ENCODE measurements around the gene ZNF23.

The ZNF23 gene

DNA sequence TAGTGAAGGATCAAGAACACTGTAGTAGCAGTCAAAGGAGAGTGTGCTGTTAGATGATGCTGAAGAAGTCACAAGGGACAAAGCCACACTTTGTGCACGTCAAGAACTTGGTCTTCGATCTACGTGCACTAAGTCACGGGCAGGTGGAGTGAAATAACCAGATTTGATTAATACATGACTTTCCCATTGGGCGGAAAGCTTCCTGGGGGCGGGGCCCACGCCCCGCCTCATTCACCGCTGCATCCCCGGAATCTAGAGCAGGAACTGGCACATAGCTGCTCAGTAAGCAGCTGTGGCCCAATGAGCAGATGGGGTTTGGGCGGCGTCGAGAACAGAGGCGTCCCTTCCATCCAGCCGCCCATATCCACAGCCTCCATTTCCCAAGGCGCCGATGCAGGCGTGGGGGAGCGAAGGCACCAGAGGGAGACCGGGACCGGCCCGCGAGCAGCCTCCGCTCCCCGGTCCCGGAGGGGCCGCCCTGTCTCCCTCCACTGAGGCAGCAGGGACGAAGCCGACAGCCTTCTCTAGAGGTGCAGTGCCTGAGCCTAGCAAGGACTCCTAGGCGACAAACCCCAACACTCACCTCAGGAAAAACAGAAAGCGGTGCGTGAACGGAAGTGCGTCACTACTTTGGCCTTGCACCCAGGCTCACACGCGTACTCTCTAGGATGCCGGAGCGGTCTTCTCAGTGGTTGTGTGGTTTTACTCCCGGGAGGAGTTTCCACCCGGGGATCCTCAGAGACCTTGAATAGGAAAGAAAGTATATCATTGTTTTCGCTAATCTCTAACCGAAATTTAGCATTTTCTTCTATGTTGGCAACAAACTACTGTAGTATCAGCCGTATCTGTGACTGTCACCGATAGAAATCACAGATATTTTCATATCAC, 22.2 kb upstream of the ZNF23 start:
- peak; percentile 93 for DNase-seq (ENCODE audit: low read depth)
- H3K4me3 ChIP-seq (ENCODE audit: low read length), result peak overlapping the region; percentile 82
- no peak for TF ChIP-seq CTCF (IDR thresholded peaks at IDR 0.05; ENCODE audit: insufficient read depth, low read depth, low read length, missing control alignments)

- TF ChIP-seq CTCF (IDR thresholded peaks at IDR 0.05; ENCODE audit: insufficient read depth, low read depth, low read length, missing control alignments), result no peak
- DNase-seq (ENCODE audit: low read depth), result no peak
- H3K4me3 ChIP-seq (ENCODE audit: low read length), result no peak overlapping the region
Measured at GRCh38 chr16:71482569-71482968, 20.5 kb upstream of the ZNF23 start.

DNA sequence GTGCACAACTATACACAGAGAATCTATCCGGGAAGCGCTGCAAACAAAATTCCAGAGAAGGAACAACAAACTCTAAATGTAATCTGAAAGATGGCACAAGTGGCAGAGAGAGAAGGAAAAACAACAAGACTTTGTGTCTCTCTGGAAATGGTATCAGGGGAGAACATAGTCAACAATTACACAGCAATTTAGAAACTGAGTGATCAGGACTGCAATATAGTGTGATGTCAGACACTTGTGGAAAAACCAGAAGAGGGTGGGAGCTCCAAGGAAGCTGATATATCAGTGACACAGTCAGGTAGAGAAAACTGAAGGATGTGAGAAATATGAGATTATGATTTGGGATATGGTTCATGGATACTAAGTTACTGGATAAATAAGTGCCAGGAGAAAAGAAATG, 18.9 kb upstream of the ZNF23 start:
- DNase-seq (ENCODE audit: low read depth), result no peak
- TF ChIP-seq CTCF (IDR thresholded peaks at IDR 0.05; ENCODE audit: insufficient read depth, low read depth, low read length, missing control alignments), result no peak
- no peak overlapping the region for H3K4me3 ChIP-seq (ENCODE audit: low read length)

- peak; percentile 68 for TF ChIP-seq CTCF (IDR thresholded peaks at IDR 0.05; ENCODE audit: insufficient read depth, low read depth, low read length, missing control alignments)
- H3K4me3 ChIP-seq (ENCODE audit: low read length), result no peak overlapping the region
- peak; percentile 49 for DNase-seq (ENCODE audit: low read depth)
Measured at GRCh38 chr16:71479420-71479819, 17.4 kb upstream of the ZNF23 start.

- H3K4me3 ChIP-seq (ENCODE audit: low read length), result no peak overlapping the region
- TF ChIP-seq CTCF (IDR thresholded peaks at IDR 0.05; ENCODE audit: insufficient read depth, low read depth, low read length, missing control alignments), result no peak
- DNase-seq (ENCODE audit: low read depth), result no peak
Measured at GRCh38 chr16:71476457-71477124, 14.5 kb upstream of the ZNF23 start.

- peak; percentile 92 for DNase-seq (ENCODE audit: low read depth)
- TF ChIP-seq CTCF (IDR thresholded peaks at IDR 0.05; ENCODE audit: insufficient read depth, low read depth, low read length, missing control alignments), result no peak
- H3K4me3 ChIP-seq (ENCODE audit: low read length), result no peak overlapping the region
Measured at GRCh38 chr16:71474864-71475263, 12.8 kb upstream of the ZNF23 start.

Data from epithelial cell of esophagus (primary cell).